Vagina (tissue), 2 donors: ENCODE data around the gene RBBP8NL. TPM values are rescaled to one million over a fixed set of nuclear protein-coding genes. Genes with fewer than 3 reads are reported as not detected.

Source experiments
- DNase-seq, 2 donors: peaks; one replicate each; pipeline ENCODE4 v3.0.0-alpha.2; 2017; ENCODE audit errors: extremely low spot score in 2 of 2
- H3K27ac ChIP-seq: fragments of 200-600 bp; sonication (generic); one replicate; pipeline ENCODE4 v1.5.1; 2019
- H3K27me3 ChIP-seq: fragments of 200-600 bp; sonication (generic); one replicate; pipeline ENCODE4 v1.5.1; 2019
- H3K36me3 ChIP-seq, 2 donors: fragments of 200-600 bp; sonication (generic); one replicate each; pipeline ENCODE4 v1.5.1; 2017 to 2019
- H3K4me1 ChIP-seq: fragments of 200-600 bp; sonication (generic); one replicate; pipeline ENCODE4 v1.5.1; 2019
- H3K4me3 ChIP-seq, 2 donors: fragments of 200-600 bp; sonication (generic); 1 replicate in 1 of 2; 2 replicates in 1 of 2; pipeline ENCODE4 v1.5.1; 2016 to 2019
- H3K9me3 ChIP-seq: fragments of 200-600 bp; sonication (generic); one replicate; pipeline ENCODE4 v1.5.1; 2019
- CTCF ChIP-seq, 3 experiments: fragments of 450-650 bp in 2 of 3; fragments of 200-600 bp in 1 of 3; sonication (generic) in 1 of 3; IDR thresholded peaks; one replicate each; pipeline ENCODE4 v1.5.1; 2017 to 2019; ENCODE audit warnings: antibody characterized with exemption in 3 of 3, mild to moderate bottlenecking in 2 of 3, moderate library complexity in 2 of 3
- POLR2A ChIP-seq, 2 donors: fragments of 450-650 bp; IDR thresholded peaks; one replicate each; pipeline ENCODE4 v1.6.1; 2017; ENCODE audit warnings: antibody characterized with exemption in 2 of 2, mild to moderate bottlenecking in 2 of 2, moderate library complexity in 2 of 2
- POLR2AphosphoS5 ChIP-seq, 2 donors: sonication (generic); formaldehyde crosslinking; IDR thresholded peaks; one replicate each; pipeline ENCODE4 v1.9.0; 2017; ENCODE audit warnings: antibody characterized with exemption in 2 of 2, mild to moderate bottlenecking in 2 of 2, low read depth in 1 of 2; ENCODE audit not compliant: insufficient read depth in 1 of 2
- intact Hi-C: fragments of 100-400 bp; cut with DNase I; formaldehyde crosslinking; loops from one replicate; pipeline ENCODE4 v1.15.1; 2023
- total RNA-seq: library from RNA; depleted of rRNA; stranded (reverse); fragments of >200 nt; gene quantifications from one replicate; pipeline ENCODE4 v1.2.3, GENCODE V29; 2016

RBBP8NL gene
- total RNA-seq, 1 donor from 2014 or later = 1.7 TPM

DNA sequence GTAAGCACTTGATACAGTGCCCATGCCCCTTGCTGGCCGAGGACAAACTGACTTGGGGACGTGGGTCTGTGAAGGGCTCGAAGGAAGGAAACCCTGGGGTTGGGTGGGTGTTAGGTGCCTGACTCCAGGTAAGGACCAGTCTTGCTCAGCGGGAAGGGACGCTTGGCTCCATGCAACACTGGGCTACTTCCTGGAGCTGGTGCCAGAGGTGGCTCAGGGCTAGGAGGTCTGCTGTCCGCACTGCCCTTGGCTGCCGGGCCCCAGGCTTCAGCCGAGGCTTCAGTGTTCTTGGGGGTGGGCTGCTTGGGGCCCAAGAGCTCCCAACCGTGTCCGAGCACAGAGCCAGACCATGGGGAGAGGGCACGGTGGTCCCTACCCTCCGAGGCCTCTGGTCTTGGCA lies 43.1 kb upstream of the RBBP8NL start:
- Histone ChIP-seq H3K27me3 (peaks cover 15% of the 10 kb centered on the region), H3K27ac (no peak overlapping the region), H3K36me3 (no peaks in the 10 kb centered on the region), H3K9me3 (no peaks in the 10 kb centered on the region), H3K4me3 (no peak overlapping the region), H3K4me1 (peaks cover 17% of the 10 kb centered on the region)
- DNase-seq = no peak
- intact Hi-C loops = no loop called here
- TF ChIP-seq CTCF (IDR thresholded peaks at IDR 0.05) (no peak), POLR2AphosphoS5 (IDR thresholded peaks at IDR 0.05; ENCODE audit: insufficient read depth in 1 of 2, low read depth in 1 of 2) (no peak), POLR2A (IDR thresholded peaks at IDR 0.05) (no peak)

GRCh38 chr20:62470001-62470400 lies 42.7 kb upstream of the RBBP8NL start:
- H3K36me3 ChIP-seq = no peaks in the 10 kb centered on the region
- DNase-seq = no peak
- no peaks in the 10 kb centered on the region for H3K9me3 ChIP-seq
- no peak overlapping the region for H3K27ac ChIP-seq
- TF ChIP-seq POLR2AphosphoS5 (IDR thresholded peaks at IDR 0.05; ENCODE audit: insufficient read depth in 1 of 2, low read depth in 1 of 2) = peak in 1 of 2 donors; percentile 20
- TF ChIP-seq CTCF (IDR thresholded peaks at IDR 0.05) = no peak
- no peak for TF ChIP-seq POLR2A (IDR thresholded peaks at IDR 0.05)
- H3K4me1 ChIP-seq = peaks cover 13% of the 10 kb centered on the region
- H3K27me3 ChIP-seq = peaks cover 11% of the 10 kb centered on the region
- intact Hi-C loops = no loop called here
- H3K4me3 ChIP-seq = no peak overlapping the region

GRCh38 chr20:62469352-62469751 lies 42.0 kb upstream of the RBBP8NL start:
- DNase-seq = no peak
- intact Hi-C loops = no loop called here
- Histone ChIP-seq H3K4me3 (no peak overlapping the region), H3K27me3 (peaks cover 7% of the 10 kb centered on the region), H3K36me3 (no peaks in the 10 kb centered on the region), H3K4me1 (peaks cover 6% of the 10 kb centered on the region), H3K9me3 (no peaks in the 10 kb centered on the region), H3K27ac (no peak overlapping the region)
- TF ChIP-seq POLR2AphosphoS5 (IDR thresholded peaks at IDR 0.05; ENCODE audit: insufficient read depth in 1 of 2, low read depth in 1 of 2) (no peak), CTCF (IDR thresholded peaks at IDR 0.05) (no peak), POLR2A (IDR thresholded peaks at IDR 0.05) (no peak)

GRCh38 chr20:62466806-62467537 lies 39.6 kb upstream of the RBBP8NL start:
- H3K9me3 ChIP-seq = no peaks in the 10 kb centered on the region
- no peak for DNase-seq
- H3K4me1 ChIP-seq = no peaks in the 10 kb centered on the region
- H3K27me3 ChIP-seq = no peaks in the 10 kb centered on the region
- intact Hi-C loops = no loop called here
- no peaks in the 10 kb centered on the region for H3K36me3 ChIP-seq
- H3K4me3 ChIP-seq = no peak overlapping the region
- H3K27ac ChIP-seq = no peak overlapping the region
- no peak for TF ChIP-seq POLR2A (IDR thresholded peaks at IDR 0.05)

GRCh38 chr20:62466072-62466760 lies 38.9 kb upstream of the RBBP8NL start:
- intact Hi-C loops = no loop called here

More at GRCh38 chr20:62466072-62466760, 38.9 kb upstream of the RBBP8NL start:
- H3K4me3 ChIP-seq = no peak overlapping the region
- H3K27me3 ChIP-seq = no peaks in the 10 kb centered on the region
- no peaks in the 10 kb centered on the region for H3K9me3 ChIP-seq
- no peak for DNase-seq
- no peaks in the 10 kb centered on the region for H3K4me1 ChIP-seq
- H3K36me3 ChIP-seq = no peaks in the 10 kb centered on the region
- TF ChIP-seq CTCF (IDR thresholded peaks at IDR 0.05) (no peak), POLR2AphosphoS5 (IDR thresholded peaks at IDR 0.05; ENCODE audit: insufficient read depth in 1 of 2, low read depth in 1 of 2) (no peak), POLR2A (IDR thresholded peaks at IDR 0.05) (no peak)
- H3K27ac ChIP-seq = no peak overlapping the region
